Measurements from ENCODE around the gene PITX1. TPM values are rescaled to one million over a fixed set of nuclear protein-coding genes. Genes with fewer than 3 reads are reported as not detected.
"Not testable (repeated sequence)": the region's sequence is repeated elsewhere in the genome, so short reads cannot be mapped to it uniquely, and the experiment has no call there.

PITX1 gene
- not detected for total RNA-seq
- long read RNA-seq: 0 reads

DNA sequence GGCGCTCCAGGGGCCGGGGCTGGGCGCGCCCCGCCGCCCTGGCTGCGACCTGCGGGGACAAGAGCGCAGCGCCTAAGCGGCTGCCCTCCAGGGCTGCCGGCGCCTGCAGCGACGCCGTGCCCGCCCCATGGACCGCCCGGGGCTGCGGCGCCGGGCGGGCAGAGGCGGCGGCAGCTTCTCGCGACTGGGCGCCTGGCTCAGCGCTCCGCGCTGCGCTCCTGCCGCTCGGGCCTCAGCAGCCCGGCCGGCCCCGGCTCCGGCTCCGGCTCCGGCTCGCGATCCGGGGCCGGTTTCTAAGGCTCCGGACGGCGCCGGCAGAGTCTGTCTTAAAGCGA is at the start of gene PITX1:
Gene PITX1 (minus strand): TSS at position 328 of the 335 bp plus-strand sequence. CDS start 347 bp downstream, outside the sequence.
- peak; percentile 34 for ATAC-seq (ENCODE audit: poor library complexity)
- no peak for DNase-seq
- intact Hi-C loops (cut with DNase I): no loop called here

- ATAC-seq (ENCODE audit: poor library complexity); DNase-seq; intact Hi-C loops (cut with DNase I): not testable (repeated sequence)
Measured at GRCh38 chr5:135083334-135083733, 49.3 kb upstream of the PITX1 start.

GRCh38 chr5:135081240-135081639 is 47.2 kb upstream of the PITX1 start:
- intact Hi-C loops (cut with DNase I): no loop called here
- ATAC-seq (ENCODE audit: poor library complexity) (no peak), DNase-seq (no peak)

- DNase-seq (no peak), ATAC-seq (ENCODE audit: poor library complexity) (no peak)
- intact Hi-C loops (cut with DNase I): no loop called here
Measured at GRCh38 chr5:135079760-135080159, 45.7 kb upstream of the PITX1 start.

GRCh38 chr5:135079099-135079681 is 45.2 kb upstream of the PITX1 start:
- DNase-seq (no peak), ATAC-seq (ENCODE audit: poor library complexity) (no peak)
- intact Hi-C loops (cut with DNase I): no loop called here

DNA sequence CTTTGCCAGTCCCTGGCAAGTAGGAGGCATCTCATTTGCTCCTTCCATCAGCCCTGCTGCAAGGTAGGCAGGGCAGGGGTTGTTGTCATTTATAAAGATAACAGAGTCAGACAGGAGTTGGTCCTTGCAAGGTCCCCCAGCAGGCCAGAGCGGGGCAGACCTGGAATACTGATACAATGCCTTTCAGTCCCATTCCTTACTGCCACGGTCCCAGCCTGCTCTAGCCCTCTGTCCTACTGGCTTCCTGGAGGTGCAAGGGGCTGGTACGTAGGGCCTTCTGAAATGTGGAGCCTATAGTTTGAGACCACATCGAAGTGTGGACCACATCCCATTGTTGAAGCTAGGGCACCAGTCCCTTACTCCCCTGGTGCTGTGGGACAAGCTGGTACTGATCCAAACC is 42.8 kb upstream of the PITX1 start:
- no peak for ATAC-seq (ENCODE audit: poor library complexity)
- DNase-seq: no peak
- intact Hi-C loops (cut with DNase I): no loop called here

- intact Hi-C loops (cut with DNase I): no loop called here
- ATAC-seq (ENCODE audit: poor library complexity) (no peak), DNase-seq (no peak)
Measured at GRCh38 chr5:135076051-135076491, 42.0 kb upstream of the PITX1 start.

GRCh38 chr5:135075621-135076020 is 41.6 kb upstream of the PITX1 start:
- intact Hi-C loops (cut with DNase I): no loop called here
- DNase-seq (no peak), ATAC-seq (ENCODE audit: poor library complexity) (no peak)

GRCh38 chr5:135073761-135074345 is 39.8 kb upstream of the PITX1 start:
- intact Hi-C loops (cut with DNase I): no loop called here
- no peak for ATAC-seq (ENCODE audit: poor library complexity)
- no peak for DNase-seq

DNA sequence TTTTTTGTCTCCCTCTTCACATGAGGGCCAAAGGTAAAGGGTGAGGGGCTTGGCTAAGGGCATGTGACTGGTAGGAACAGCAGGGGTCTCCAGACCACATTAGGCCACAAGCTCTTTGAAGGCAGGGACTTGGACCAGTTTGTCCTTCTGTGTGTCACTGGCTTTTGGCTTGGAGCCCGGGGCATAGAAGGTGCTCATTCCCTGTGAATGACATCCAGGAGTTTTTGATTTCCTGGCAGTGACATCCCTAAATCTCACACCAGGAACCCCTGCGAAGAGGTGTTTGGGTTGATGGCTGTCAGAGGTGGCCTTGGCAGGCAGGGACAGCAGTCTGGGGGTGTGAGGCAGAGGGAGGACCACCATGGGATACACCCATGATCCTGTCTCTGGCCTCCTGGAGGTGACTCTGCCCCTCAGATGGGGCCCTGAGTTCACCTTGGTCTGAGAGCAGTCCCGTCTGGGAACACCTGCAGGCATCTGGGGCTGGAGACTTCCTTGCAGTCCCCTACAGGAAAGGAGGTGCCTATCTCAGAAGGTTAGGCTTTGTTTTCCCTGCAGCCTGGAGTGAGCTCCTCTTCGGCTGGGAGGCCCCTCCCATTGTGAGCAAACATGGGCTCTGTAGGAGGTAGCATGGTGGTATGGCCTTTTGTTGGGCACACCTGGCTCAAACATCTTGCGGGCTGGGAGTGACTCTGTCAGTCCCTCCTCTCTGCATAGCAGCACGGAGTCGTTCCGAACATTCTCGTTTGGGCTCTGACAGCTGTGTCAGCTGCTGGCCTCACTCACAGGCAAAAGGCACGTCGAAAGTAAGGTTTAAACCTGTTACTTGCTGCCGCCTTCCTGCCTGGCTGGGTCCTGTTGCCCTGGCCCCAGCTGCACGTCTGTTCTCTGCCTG is 38.6 kb upstream of the PITX1 start:
- intact Hi-C loops (cut with DNase I): no loop called here
- DNase-seq: no peak
- ATAC-seq (ENCODE audit: poor library complexity): peak; percentile 18

DNA sequence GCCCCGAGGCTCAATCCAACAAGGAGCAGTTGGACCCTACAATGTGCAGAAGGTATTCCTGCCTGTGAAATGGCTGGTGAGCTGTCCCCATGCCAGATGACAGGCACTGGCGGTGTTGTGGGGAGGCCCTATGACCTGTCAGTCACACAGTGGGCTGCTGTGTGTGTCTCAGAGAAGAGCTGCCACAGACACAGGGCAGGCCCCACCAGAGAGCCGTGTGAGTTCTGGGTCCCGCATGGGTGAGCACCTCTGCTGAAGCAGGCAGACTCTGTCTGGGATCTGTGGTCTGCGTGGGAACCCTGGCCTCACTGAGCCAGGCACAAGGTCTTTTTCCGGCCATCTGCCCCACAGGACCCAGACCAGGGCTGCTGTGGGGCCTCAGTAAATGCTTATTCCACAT is 37.3 kb upstream of the PITX1 start:
- intact Hi-C loops (cut with DNase I): no loop called here
- ATAC-seq (ENCODE audit: poor library complexity): no peak
- DNase-seq: no peak

GRCh38 chr5:135069895-135070657 is 36.0 kb upstream of the PITX1 start:
- intact Hi-C loops (cut with DNase I): no loop called here
- DNase-seq (no peak), ATAC-seq (ENCODE audit: poor library complexity) (no peak)

DNA sequence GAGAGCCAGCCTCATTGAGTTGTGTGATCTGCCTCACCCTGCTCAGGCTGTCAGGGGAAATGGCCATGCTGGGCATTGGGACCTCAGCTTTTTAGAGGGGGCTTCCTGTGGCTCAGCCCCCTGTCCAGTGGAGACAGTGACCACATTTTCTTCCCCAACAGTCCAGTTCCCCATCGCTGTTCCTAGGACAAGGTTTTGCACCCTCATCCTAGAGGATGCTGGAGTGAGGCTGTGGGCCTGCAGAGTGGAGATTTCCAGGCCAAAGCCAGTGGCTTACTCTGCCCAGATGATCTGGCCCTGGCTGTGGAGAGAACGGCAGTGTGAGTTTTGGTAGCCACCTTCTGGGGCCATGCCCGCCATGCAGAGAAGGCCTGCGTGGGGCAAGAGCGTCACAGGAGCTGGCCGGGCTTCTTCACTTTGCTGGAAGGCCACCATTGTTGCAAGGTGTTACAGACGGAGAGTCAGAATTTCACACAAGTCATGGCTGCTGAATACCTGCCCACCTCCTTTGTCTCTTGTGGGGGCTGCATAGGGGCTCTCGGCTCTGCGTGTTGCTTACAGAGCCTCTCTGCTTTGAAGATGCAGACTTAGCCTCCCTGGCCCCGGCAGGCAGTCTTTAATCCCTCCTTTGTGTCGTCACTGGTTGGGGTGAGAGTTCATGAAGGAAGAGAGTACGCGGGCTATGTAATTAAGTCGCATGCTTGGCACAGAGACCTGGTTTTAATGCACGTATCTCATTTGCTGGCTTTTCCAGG is 35.2 kb upstream of the PITX1 start:
- ATAC-seq (ENCODE audit: poor library complexity) (no peak), DNase-seq (no peak)
- intact Hi-C loops (cut with DNase I): no loop called here

DNA sequence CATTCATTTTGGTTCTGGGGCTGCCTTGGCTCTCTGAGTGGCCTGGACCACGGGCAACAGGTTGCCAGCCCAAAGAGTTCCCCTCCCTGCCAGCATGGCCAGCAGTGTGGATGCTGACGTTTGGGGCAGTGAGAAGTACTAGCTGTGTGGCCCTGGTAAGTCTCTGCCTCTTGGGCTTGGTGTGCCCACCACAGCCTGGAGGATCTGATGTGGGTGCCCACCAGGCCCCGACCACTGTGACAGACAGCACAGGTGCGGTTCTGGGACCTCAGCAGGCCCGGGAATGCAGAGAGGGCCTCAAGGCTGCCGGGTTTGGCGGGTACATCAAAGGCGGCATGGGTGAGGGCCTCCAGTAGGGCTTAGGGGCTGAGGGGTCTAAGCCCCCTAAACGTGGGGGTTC is 33.6 kb upstream of the PITX1 start:
- ATAC-seq (ENCODE audit: poor library complexity): no peak
- intact Hi-C loops (cut with DNase I): no loop called here
- no peak for DNase-seq

GRCh38 chr5:135066781-135067180 is 32.8 kb upstream of the PITX1 start:
- intact Hi-C loops (cut with DNase I): no loop called here
- DNase-seq (no peak), ATAC-seq (ENCODE audit: poor library complexity) (no peak)

GRCh38 chr5:135065306-135066265 is 31.6 kb upstream of the PITX1 start:
- no peak for ATAC-seq (ENCODE audit: poor library complexity)

GRCh38 chr5:135064235-135064570 is 30.2 kb upstream of the PITX1 start:
- DNase-seq: no peak
- ATAC-seq (ENCODE audit: poor library complexity): no peak
- intact Hi-C loops (cut with DNase I): no loop called here

More at GRCh38 chr5:135065306-135066265, 31.6 kb upstream of the PITX1 start:
- intact Hi-C loops (cut with DNase I): no loop called here
- no peak for DNase-seq
